Kidney epithelial cell (primary cell): ENCODE measurements around the gene NDUFB2. TPM values are rescaled to one million over a fixed set of nuclear protein-coding genes. Genes with fewer than 3 reads are reported as not detected.
"Not testable (repeated sequence)": the region's sequence is repeated elsewhere in the genome, so short reads cannot be mapped to it uniquely, and the experiment has no call there.

Experiments used
- DNase-seq: peaks from one replicate; pipeline ENCODE4 v3.0.0-alpha.2; 2010; ENCODE audit warnings: low read depth
- H3K27me3 ChIP-seq: 2 replicates; pipeline ENCODE4 v1.6.0; 2011; ENCODE audit warnings: low read length; ENCODE audit not compliant: control insufficient read depth, insufficient read depth
- H3K36me3 ChIP-seq: 2 replicates; pipeline ENCODE4 v1.5.1; 2011; ENCODE audit warnings: low read length; ENCODE audit not compliant: control insufficient read depth, insufficient read depth
- H3K4me3 ChIP-seq: 2 replicates; pipeline ENCODE4 v1.5.1; 2011; ENCODE audit warnings: low read depth, mild to moderate bottlenecking, control low read depth, low read length
- total RNA-seq: library from RNA; depleted of rRNA; stranded (reverse); fragments of >200 nt; gene quantifications from 2 replicates; pipeline ENCODE4 v1.2.3, GENCODE V29; 2015
- TF ChIP-seq, protein P1 (sequence below): IDR thresholded peaks from 2 replicates; pipeline ENCODE4 v1.5.1; 2011; ENCODE audit warnings: mild to moderate bottlenecking, moderate library complexity, low read length, control low read depth, inconsistent platforms; ENCODE audit not compliant: insufficient read depth, poor library complexity, severe bottlenecking

Gene NDUFB2
- total RNA-seq, 1 donor from 2014 or later, result 221 TPM

- TF ChIP-seq, protein P1, sequence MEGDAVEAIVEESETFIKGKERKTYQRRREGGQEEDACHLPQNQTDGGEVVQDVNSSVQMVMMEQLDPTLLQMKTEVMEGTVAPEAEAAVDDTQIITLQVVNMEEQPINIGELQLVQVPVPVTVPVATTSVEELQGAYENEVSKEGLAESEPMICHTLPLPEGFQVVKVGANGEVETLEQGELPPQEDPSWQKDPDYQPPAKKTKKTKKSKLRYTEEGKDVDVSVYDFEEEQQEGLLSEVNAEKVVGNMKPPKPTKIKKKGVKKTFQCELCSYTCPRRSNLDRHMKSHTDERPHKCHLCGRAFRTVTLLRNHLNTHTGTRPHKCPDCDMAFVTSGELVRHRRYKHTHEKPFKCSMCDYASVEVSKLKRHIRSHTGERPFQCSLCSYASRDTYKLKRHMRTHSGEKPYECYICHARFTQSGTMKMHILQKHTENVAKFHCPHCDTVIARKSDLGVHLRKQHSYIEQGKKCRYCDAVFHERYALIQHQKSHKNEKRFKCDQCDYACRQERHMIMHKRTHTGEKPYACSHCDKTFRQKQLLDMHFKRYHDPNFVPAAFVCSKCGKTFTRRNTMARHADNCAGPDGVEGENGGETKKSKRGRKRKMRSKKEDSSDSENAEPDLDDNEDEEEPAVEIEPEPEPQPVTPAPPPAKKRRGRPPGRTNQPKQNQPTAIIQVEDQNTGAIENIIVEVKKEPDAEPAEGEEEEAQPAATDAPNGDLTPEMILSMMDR, result no peak
- DNase-seq, result no peak
- H3K27me3 ChIP-seq, result no peaks in the 10 kb centered on the region
- H3K4me3 ChIP-seq, result no peak overlapping the region
- no peaks in the 10 kb centered on the region for H3K36me3 ChIP-seq
Observed at GRCh38 chr7:140659856-140660255, 36.7 kb upstream of the NDUFB2 start.

GRCh38 chr7:140661124-140661523 is 35.4 kb upstream of the NDUFB2 start:
- no peak overlapping the region for H3K4me3 ChIP-seq

DNA sequence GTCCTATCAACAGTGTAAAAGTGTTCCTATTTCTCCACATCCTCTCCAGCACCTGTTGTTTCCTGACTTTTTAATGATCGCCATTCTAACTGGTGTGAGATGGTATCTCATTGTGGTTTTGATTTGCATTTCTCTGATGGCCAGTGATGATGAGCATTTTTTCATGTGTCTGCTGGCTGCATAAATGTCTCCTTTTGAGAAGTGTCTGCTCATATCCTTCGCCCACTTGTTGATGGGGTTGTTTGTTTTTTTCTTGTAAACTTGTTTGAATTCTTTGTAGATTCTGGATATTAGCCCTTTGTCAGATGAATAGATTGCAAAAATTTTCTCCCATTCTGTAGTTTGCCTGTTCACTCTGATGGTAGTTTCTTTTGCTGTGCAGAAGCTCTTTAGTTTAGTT is 33.6 kb upstream of the NDUFB2 start:
- not testable (repeated sequence) for DNase-seq, H3K36me3 ChIP-seq, H3K27me3 ChIP-seq, H3K4me3 ChIP-seq

More at GRCh38 chr7:140661124-140661523, 35.4 kb upstream of the NDUFB2 start:
- no peak for DNase-seq
- no peaks in the 10 kb centered on the region for H3K36me3 ChIP-seq
- TF ChIP-seq, protein P1, result peak; percentile 36
- no peaks in the 10 kb centered on the region for H3K27me3 ChIP-seq

GRCh38 chr7:140667476-140667875 is 29.0 kb upstream of the NDUFB2 start:
- DNase-seq, result no peak
- Histone ChIP-seq H3K4me3 (no peak overlapping the region), H3K36me3 (no peaks in the 10 kb centered on the region), H3K27me3 (no peaks in the 10 kb centered on the region)
- TF ChIP-seq, protein P1, result no peak

DNA sequence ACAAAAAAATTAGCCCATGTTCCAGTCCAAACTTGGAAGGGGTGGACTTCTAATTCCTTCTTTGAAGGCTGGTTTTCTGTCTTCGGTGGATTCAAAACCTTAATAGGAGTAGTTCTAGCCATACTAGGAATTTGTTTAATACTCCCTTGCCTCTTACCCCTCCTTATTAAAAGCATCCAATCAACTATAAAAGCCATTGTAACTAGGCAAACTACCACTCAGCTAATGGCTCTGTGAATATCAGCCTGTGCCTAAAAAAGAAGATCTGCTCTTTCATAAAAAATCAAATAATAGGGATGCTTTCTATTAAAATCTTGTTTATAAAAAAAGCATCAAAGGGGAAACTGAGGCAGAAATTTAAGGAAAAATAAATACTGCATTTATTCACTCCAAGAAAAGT is 27.9 kb upstream of the NDUFB2 start:
- no peak overlapping the region for H3K4me3 ChIP-seq

DNA sequence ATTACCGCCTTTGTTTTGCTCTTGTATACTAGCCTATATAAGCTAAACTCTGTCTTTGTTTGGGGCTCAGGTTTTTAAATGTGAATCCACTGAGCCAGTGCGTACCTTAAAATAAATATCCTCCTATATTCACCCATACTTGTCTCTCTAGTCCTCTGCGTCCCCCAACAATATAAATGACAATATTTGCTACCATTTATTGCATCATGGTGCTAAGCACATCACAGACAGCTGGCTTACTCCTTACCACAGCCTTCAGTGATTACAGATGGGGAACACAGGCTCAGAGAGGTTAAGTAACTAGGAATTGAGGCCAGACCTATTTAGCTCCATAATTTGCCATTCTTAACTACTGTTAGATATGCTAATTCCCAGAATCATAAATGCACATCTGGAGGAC is 27.2 kb upstream of the NDUFB2 start:
- Histone ChIP-seq H3K4me3 (no peak overlapping the region), H3K27me3 (no peaks in the 10 kb centered on the region), H3K36me3 (no peaks in the 10 kb centered on the region)
- DNase-seq, result no peak
- TF ChIP-seq, protein P1, result no peak

More for the DNA sequence above, 27.9 kb upstream of the NDUFB2 start:
- Histone ChIP-seq H3K27me3 (no peaks in the 10 kb centered on the region), H3K36me3 (no peaks in the 10 kb centered on the region)
- DNase-seq, result no peak
- TF ChIP-seq, protein P1, result no peak

- not testable (repeated sequence) for DNase-seq, H3K36me3 ChIP-seq, H3K4me3 ChIP-seq, H3K27me3 ChIP-seq
Observed at GRCh38 chr7:140669862-140670261, 26.6 kb upstream of the NDUFB2 start.
